Fibroblast of lung (primary cell): ENCODE measurements around the gene FAM167B. TPM values are rescaled to one million over a fixed set of nuclear protein-coding genes. Genes with fewer than 3 reads are reported as not detected.

Experiments
- DNase-seq, 2 donors: peaks; one replicate each; pipeline versions ENCODE4 v3.0.0 to v3.0.0-alpha.2; 2010; ENCODE audit warnings: low read depth in 2 of 2
- H2AFZ ChIP-seq: 2 replicates; pipeline ENCODE4 v1.5.1; 2012; ENCODE audit warnings: low read length, control low read depth, inconsistent platforms
- H3K27ac ChIP-seq: 2 replicates; pipeline ENCODE4 v1.5.1; 2011; ENCODE audit warnings: low read length, control low read depth; ENCODE audit not compliant: insufficient read depth
- H3K27me3 ChIP-seq: 2 replicates; pipeline ENCODE4 v1.5.1; 2011; ENCODE audit warnings: mild to moderate bottlenecking, low read length; ENCODE audit not compliant: control insufficient read depth, insufficient read depth
- H3K36me3 ChIP-seq: 2 replicates; pipeline ENCODE4 v1.5.1; 2011; ENCODE audit warnings: low read length; ENCODE audit not compliant: control insufficient read depth, insufficient read depth
- H3K4me1 ChIP-seq: 2 replicates; pipeline ENCODE4 v1.5.1; 2011; ENCODE audit warnings: low read length; ENCODE audit not compliant: control insufficient read depth, insufficient read depth; ENCODE audit errors: extremely low read depth
- H3K4me2 ChIP-seq: 2 replicates; pipeline ENCODE4 v1.5.1; 2011; ENCODE audit warnings: low read length, control low read depth; ENCODE audit not compliant: insufficient read depth; ENCODE audit errors: extremely low read depth
- H3K4me3 ChIP-seq, 4 experiments: fragments of 200-600 bp in 1 of 4; sonication (generic) in 1 of 4; replicated peaks in 1 of 4; 2 replicates each; pipeline ENCODE4 v1.5.1; 2011 to 2016; ENCODE audit warnings: low read length in 4 of 4, low read depth in 3 of 4, mild to moderate bottlenecking in 3 of 4, control low read depth in 2 of 4, inconsistent platforms in 1 of 4, mixed read lengths in 1 of 4; ENCODE audit not compliant: insufficient read depth in 1 of 4; ENCODE audit errors: control extremely low read depth in 1 of 4
- H3K79me2 ChIP-seq: 2 replicates; pipeline ENCODE4 v1.5.1; 2012; ENCODE audit warnings: mild to moderate bottlenecking, low read length, inconsistent platforms; ENCODE audit not compliant: control insufficient read depth, insufficient read depth
- H3K9ac ChIP-seq: 2 replicates; pipeline ENCODE4 v1.5.1; 2011; ENCODE audit warnings: mild to moderate bottlenecking, low read length, control low read depth; ENCODE audit not compliant: insufficient read depth
- H3K9me3 ChIP-seq: 2 replicates; pipeline ENCODE4 v1.5.1; 2012; ENCODE audit warnings: low read depth, low read length; ENCODE audit not compliant: control insufficient read depth, insufficient read depth
- H4K20me1 ChIP-seq: 2 replicates; pipeline ENCODE4 v1.5.1; 2011; ENCODE audit warnings: low read length; ENCODE audit not compliant: control insufficient read depth, insufficient read depth; ENCODE audit errors: extremely low read depth
- EZH2 ChIP-seq: IDR thresholded peaks from 2 replicates; pipeline ENCODE4 v1.5.1; 2012; ENCODE audit warnings: low read length, control low read depth, mild to moderate bottlenecking; ENCODE audit errors: missing control alignments
- polyA plus RNA-seq, 2 donors: library from polyadenylated mRNA; depleted of rRNA in 1 of 2; stranded (reverse) in 1 of 2; unstranded in 1 of 2; fragments of >200 nt; gene quantifications; 2 replicates each; pipeline ENCODE4 v1.2.1, GENCODE V29; 2011 to 2012; ENCODE audit warnings: missing spikeins in 1 of 2
- total RNA-seq: library from RNA; depleted of rRNA; stranded (reverse); fragments of >200 nt; gene quantifications from 2 replicates; pipeline ENCODE4 v1.2.1, GENCODE V29; 2014
- TF ChIP-seq, protein P1 (sequence below), 2 donors: IDR thresholded peaks in 1 of 2; conservative IDR thresholded peaks in 1 of 2; 1 replicate in 1 of 2; 2 replicates in 1 of 2; pipeline ENCODE4 v1.5.1; 2011 to 2012; ENCODE audit warnings: low read length in 2 of 2, control low read depth in 1 of 2, inconsistent platforms in 1 of 2, low read depth in 1 of 2, mild to moderate bottlenecking in 1 of 2

The FAM167B gene
- total and polyA plus RNA-seq, 2 donors (not counting 1 experiment from before 2014, with no cell fraction given), result 1.3 to 2.1 TPM

DNA sequence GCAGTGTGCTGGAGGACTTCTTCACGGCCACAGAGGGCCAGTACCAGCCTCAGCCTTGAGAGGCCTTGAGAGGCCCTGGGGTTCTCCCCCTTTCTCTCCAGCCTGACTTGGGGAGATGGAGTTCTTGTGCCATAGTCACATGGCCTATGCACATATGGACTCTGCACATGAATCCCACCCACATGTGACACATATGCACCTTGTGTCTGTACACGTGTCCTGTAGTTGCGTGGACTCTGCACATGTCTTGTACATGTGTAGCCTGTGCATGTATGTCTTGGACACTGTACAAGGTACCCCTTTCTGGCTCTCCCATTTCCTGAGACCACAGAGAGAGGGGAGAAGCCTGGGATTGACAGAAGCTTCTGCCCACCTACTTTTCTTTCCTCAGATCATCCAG lies 38.6 kb downstream of the FAM167B start:
- H3K4me1 ChIP-seq, result no peaks in the 10 kb centered on the region
- no peak overlapping the region for H3K27ac ChIP-seq
- H3K79me2 ChIP-seq, result no peaks in the 10 kb centered on the region
- H2AFZ ChIP-seq, result no peak overlapping the region
- no peak overlapping the region for H3K4me2 ChIP-seq
- no peak overlapping the region for H3K9ac ChIP-seq
- H3K9me3 ChIP-seq, result no peaks in the 10 kb centered on the region
- no peaks in the 10 kb centered on the region for H4K20me1 ChIP-seq
- H3K4me3 ChIP-seq, result no peak overlapping the region
- H3K36me3 ChIP-seq, result no peaks in the 10 kb centered on the region
- no peaks in the 10 kb centered on the region for H3K27me3 ChIP-seq
- no peak for DNase-seq
- TF ChIP-seq EZH2, result no peak
- TF ChIP-seq, protein P1, sequence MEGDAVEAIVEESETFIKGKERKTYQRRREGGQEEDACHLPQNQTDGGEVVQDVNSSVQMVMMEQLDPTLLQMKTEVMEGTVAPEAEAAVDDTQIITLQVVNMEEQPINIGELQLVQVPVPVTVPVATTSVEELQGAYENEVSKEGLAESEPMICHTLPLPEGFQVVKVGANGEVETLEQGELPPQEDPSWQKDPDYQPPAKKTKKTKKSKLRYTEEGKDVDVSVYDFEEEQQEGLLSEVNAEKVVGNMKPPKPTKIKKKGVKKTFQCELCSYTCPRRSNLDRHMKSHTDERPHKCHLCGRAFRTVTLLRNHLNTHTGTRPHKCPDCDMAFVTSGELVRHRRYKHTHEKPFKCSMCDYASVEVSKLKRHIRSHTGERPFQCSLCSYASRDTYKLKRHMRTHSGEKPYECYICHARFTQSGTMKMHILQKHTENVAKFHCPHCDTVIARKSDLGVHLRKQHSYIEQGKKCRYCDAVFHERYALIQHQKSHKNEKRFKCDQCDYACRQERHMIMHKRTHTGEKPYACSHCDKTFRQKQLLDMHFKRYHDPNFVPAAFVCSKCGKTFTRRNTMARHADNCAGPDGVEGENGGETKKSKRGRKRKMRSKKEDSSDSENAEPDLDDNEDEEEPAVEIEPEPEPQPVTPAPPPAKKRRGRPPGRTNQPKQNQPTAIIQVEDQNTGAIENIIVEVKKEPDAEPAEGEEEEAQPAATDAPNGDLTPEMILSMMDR (conservative IDR thresholded peaks at IDR 0.05 in 1 of 2, IDR thresholded peaks at IDR 0.05 in 1 of 2; ENCODE audit: low read depth in 1 of 2, low read length in 2 of 2), result no peak

DNA sequence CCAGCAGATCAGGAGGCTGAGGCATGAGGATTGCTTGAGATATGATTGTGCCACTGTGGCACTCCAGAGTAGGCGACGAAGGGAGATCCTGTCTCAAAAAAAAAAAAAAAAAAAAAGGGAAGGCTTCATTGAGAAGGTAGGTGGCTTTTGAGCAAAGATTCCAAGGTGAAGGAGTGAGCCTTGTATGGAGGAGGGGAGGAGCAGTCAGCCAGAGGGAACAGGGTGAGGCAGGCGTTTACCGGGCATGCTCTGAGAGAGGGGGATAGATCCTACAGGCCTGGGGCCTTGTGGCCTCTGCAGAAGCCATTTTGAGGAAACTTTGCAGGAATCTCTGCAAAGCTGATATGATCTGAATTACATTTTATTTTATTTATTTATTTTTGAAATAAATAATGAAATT lies 39.7 kb downstream of the FAM167B start:
- Histone ChIP-seq H3K27me3 (no peaks in the 10 kb centered on the region), H3K79me2 (no peaks in the 10 kb centered on the region), H3K9me3 (no peaks in the 10 kb centered on the region), H3K27ac (no peak overlapping the region), H4K20me1 (no peaks in the 10 kb centered on the region), H3K4me2 (no peak overlapping the region), H2AFZ (no peak overlapping the region), H3K4me1 (no peaks in the 10 kb centered on the region), H3K4me3 (no peak overlapping the region), H3K36me3 (no peaks in the 10 kb centered on the region), H3K9ac (no peak overlapping the region)
- no peak for DNase-seq
- TF ChIP-seq, protein P1 (conservative IDR thresholded peaks at IDR 0.05 in 1 of 2, IDR thresholded peaks at IDR 0.05 in 1 of 2; ENCODE audit: low read depth in 1 of 2, low read length in 2 of 2), result no peak
- no peak for TF ChIP-seq EZH2

DNA sequence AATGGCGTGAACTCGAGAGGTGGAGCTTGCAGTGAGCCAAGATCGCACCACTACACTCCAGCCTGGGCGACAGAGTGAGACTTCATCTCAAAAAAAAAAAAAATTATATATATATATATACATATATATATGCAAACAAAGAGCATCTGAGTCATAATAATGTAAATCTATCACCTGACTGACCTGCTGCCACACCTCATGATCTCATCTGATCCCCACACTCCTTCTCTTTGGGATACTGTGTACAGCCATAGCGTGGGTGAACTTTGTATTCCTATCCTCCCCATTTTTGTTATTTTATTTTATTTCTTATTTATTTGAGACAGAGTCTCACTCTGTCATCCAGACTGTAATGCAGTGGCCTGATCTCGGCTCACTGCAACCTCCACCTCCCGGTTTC lies 42.2 kb downstream of the FAM167B start:
- TF ChIP-seq, protein P1 (conservative IDR thresholded peaks at IDR 0.05 in 1 of 2, IDR thresholded peaks at IDR 0.05 in 1 of 2; ENCODE audit: low read depth in 1 of 2, low read length in 2 of 2), result no peak
- TF ChIP-seq EZH2, result no peak
- Histone ChIP-seq H3K9me3 (no peaks in the 10 kb centered on the region), H4K20me1 (no peaks in the 10 kb centered on the region), H3K36me3 (no peaks in the 10 kb centered on the region), H3K27me3 (no peaks in the 10 kb centered on the region), H3K4me2 (no peak overlapping the region), H3K79me2 (peaks cover 18% of the 10 kb centered on the region), H3K4me3 (no peak overlapping the region), H3K9ac (no peak overlapping the region), H2AFZ (no peak overlapping the region), H3K4me1 (no peaks in the 10 kb centered on the region), H3K27ac (no peak overlapping the region)
- no peak for DNase-seq
